ENCODE measurements around the gene CCDC7.

- TF ChIP-seq CTCF (IDR thresholded peaks at IDR 0.05 in 2 of 3, conservative IDR thresholded peaks at IDR 0.05 in 1 of 3; ENCODE audit: borderline replicate concordance in 1 of 3, insufficient read depth in 1 of 3, low read depth in 2 of 3, low read length in 2 of 3): no peak
- no peak for TF ChIP-seq POLR2AphosphoS5 (IDR thresholded peaks at IDR 0.05; ENCODE audit: low read depth, low read length)
- no peak for TF ChIP-seq MAX (IDR thresholded peaks at IDR 0.05)
- TF ChIP-seq POLR2A (IDR thresholded peaks at IDR 0.05; ENCODE audit: borderline replicate concordance, extremely low read depth, insufficient read depth, insufficient read length): no peak
- TF ChIP-seq ZNF274 (IDR thresholded peaks at IDR 0.05; ENCODE audit: low read depth, low read length): no peak
- TF ChIP-seq SIN3A (IDR thresholded peaks at IDR 0.05; ENCODE audit: low read depth): no peak
- no peak for TF ChIP-seq JUND (IDR thresholded peaks at IDR 0.05)
- no peak for TF ChIP-seq EZH2 (IDR thresholded peaks at IDR 0.05)
- TF ChIP-seq RAD21 (IDR thresholded peaks at IDR 0.05; ENCODE audit: low read depth): no peak
- TF ChIP-seq, protein P1, sequence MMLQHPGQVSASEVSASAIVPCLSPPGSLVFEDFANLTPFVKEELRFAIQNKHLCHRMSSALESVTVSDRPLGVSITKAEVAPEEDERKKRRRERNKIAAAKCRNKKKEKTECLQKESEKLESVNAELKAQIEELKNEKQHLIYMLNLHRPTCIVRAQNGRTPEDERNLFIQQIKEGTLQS (IDR thresholded peaks at IDR 0.05): no peak
- TF ChIP-seq CEBPB (IDR thresholded peaks at IDR 0.05; ENCODE audit: low read depth): no peak
These were observed 241.2 kb downstream of the CCDC7 start for GRCh38 chr10:32687116-32687515.
